AG10803 (cell line): ENCODE results near the gene KRT77.

Source experiments
- DNase-seq: peaks from one replicate; pipeline ENCODE4 v3.0.0; 2010; ENCODE audit warnings: low read depth
- H3K4me3 ChIP-seq: 2 replicates; pipeline ENCODE4 v1.5.1; 2011; ENCODE audit warnings: mild to moderate bottlenecking, low read length, control low read depth
- CTCF ChIP-seq: conservative IDR thresholded peaks from 2 replicates; pipeline ENCODE4 v1.5.1; 2011; ENCODE audit warnings: mild to moderate bottlenecking, low read length, control low read depth, inconsistent platforms

The KRT77 gene

GRCh38 chr12:52644078-52644415 is 59.3 kb downstream of the KRT77 start:
- no peak for DNase-seq
- no peak for TF ChIP-seq CTCF
- no peak overlapping the region for H3K4me3 ChIP-seq

- no peak for DNase-seq
- no peak overlapping the region for H3K4me3 ChIP-seq
- TF ChIP-seq CTCF: no peak
Observed at GRCh38 chr12:52643233-52644077, 59.9 kb downstream of the KRT77 start.

- no peak for DNase-seq
- no peak for TF ChIP-seq CTCF
- H3K4me3 ChIP-seq: no peak overlapping the region
Observed at GRCh38 chr12:52641468-52641867, 61.9 kb downstream of the KRT77 start.
